ENCODE data around the gene CFAP57. TPM values are rescaled to one million over a fixed set of nuclear protein-coding genes. Genes with fewer than 3 reads are reported as not detected.

Gene CFAP57
- total and polyA plus RNA-seq, 9 of the 15 experiments (the other 6 are each of a cell fraction or from before 2014, with no cell fraction given), result 0.04 to 0.22 (median 0.07) TPM; not detected in 3

DNA sequence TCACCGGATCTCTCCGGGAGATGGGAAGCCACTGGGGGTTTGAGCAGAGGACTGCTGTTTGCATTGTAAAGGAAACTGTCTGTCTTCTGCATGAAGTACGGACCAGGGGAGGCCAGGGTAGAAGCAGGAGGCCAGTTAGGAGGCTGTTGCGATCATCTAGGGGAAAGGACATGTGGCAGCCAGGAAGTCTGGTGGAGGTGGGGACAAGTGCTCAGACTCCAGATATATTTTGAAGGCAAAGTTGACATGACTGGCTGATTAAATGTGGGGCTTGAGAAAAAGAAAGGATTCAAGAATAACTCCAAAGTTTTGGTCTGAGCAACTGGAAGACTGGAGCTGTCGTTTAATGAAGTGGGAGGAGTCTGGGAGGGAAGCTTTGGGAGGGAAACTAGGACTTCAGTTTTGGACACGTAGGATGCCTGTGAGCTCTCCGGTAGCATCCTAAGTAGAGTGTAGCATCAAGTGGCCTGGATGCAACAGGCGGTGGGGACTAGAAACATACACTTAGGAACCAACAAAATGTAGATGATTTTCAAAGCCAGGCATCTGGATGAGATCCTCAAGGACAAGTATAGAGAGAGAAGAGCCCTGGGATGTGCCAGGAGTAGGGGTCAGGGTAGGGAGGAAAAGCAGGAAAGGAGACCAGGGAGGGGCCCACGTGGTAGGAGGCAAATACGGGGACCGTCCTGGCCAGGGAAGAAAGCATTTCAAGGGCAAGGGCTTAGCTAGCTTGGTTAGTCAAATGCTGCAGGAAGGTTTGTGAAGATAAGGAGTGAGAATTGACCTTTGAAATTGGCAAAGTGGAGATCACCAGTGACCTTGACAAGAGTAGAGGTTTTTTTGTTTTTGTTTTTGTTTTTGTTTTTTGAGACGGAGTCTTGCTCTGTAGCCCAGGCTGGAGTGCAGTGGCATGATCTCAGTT, 116.9 kb downstream of the CFAP57 start:
- H2AFZ ChIP-seq (ENCODE audit: low read depth, low read length), result no peak overlapping the region
- peaks cover 14% of the 10 kb centered on the region for H4K20me1 ChIP-seq (replicated peaks; ENCODE audit: control insufficient read depth, insufficient read depth, low read length)
- peaks cover 0 to 19% of the 10 kb centered on the region in 2 experiments; a peak in 3 of 5 replicates for H3K4me1 ChIP-seq (replicated peaks in 1 of 2; ENCODE audit: control insufficient read depth in 2 of 2, insufficient read depth in 2 of 2, low read length in 2 of 2)
- in situ Hi-C loops (cut with MboI) (no loop called here), intact Hi-C loops (cut with micrococcal nuclease) (no loop called here)
- no peak overlapping the region for H3K9ac ChIP-seq (ENCODE audit: insufficient read depth in 1 of 2, low read depth in 2 of 2, low read length in 2 of 2)
- no peak for ATAC-seq
- H3K36me3 ChIP-seq (ENCODE audit: control insufficient read depth, insufficient read depth, low read length), result no peaks in the 10 kb centered on the region
- DNase-seq (ENCODE audit: extremely low read depth in 1 of 4, low spot score in 3 of 4), result no peak
- TF ChIP-seq CCNT2 (IDR thresholded peaks at IDR 0.05; ENCODE audit: borderline replicate concordance, extremely low read depth, insufficient read length, low read depth, low read length), result no peak
- 0 out of 2 replicates have a peak, but pooled peaks have one; percentile 9 for TF ChIP-seq HMBOX1 (IDR thresholded peaks at IDR 0.05)
- TF ChIP-seq ESRRA (IDR thresholded peaks at IDR 0.05; ENCODE audit: borderline replicate concordance, low read depth), result 0 out of 2 replicates have a peak, but pooled peaks have one; percentile 16
- H3K27ac ChIP-seq (ENCODE audit: extremely low read depth, low read depth, low read length), result no peak overlapping the region
- H3K9me1 ChIP-seq (ENCODE audit: control insufficient read depth, insufficient read depth, low read length), result peaks cover 3% of the 10 kb centered on the region
- no peak overlapping the region for H3K4me3 ChIP-seq
- H3K27me3 ChIP-seq (ENCODE audit: control insufficient read depth in 2 of 2, insufficient read depth in 2 of 2, low read length in 2 of 2), result peaks cover 53 to 85% of the 10 kb centered on the region in 2 experiments
- ChIA-PET POLR2A (interaction anchor here (0.6 to 1.0 kb wide), 4 partner anchors 12 to 34 kb away, joined by 3 to 5 read pairs (median 4); no protein-coding TSS in a partner anchor), CTCF (ENCODE audit: low intra/inter-chr PET ratio) (no interaction called here)
- H3K9me3 ChIP-seq (replicated peaks; ENCODE audit: control insufficient read depth, insufficient read depth, low read depth, low read length), result no peaks in the 10 kb centered on the region
- H3K4me2 ChIP-seq (ENCODE audit: insufficient read depth, low read length), result no peak overlapping the region
- no peaks in the 10 kb centered on the region for H3K79me2 ChIP-seq (ENCODE audit: control insufficient read depth, insufficient read depth, low read length)
- BruUV-seq (replicated peaks), result no TSS peak
- peak; percentile 29 for FAIRE-seq
- 4% methylated on average over 12 of the region's 12 CpGs for WGBS (ENCODE audit: insufficient coverage, low coverage, missing lambda C conversion rate)

All from K562 (cell line).